Left renal cortex interstitium (tissue), 4 donors: Measurements from ENCODE around the gene WFIKKN2. TPM values are rescaled to one million over a fixed set of nuclear protein-coding genes. Genes with fewer than 3 reads are reported as not detected.
"Not testable (repeated sequence)": the region's sequence is repeated elsewhere in the genome, so short reads cannot be mapped to it uniquely, and the experiment has no call there.

ENCODE experiments used
- DNase-seq, 4 donors: peaks; one replicate each; pipeline ENCODE4 v3.0.0-alpha.2; 2013; ENCODE audit warnings: low read depth in 4 of 4, low spot score in 2 of 4, missing footprints in 1 of 4
- polyA plus RNA-seq, 4 donors: library from polyadenylated mRNA; unstranded; fragments of 120-200 nt; gene quantifications; one replicate each; pipeline ENCODE4 v1.2.1, GENCODE V29; 2013; ENCODE audit not compliant: insufficient read length in 4 of 4

WFIKKN2 gene
- polyA plus RNA-seq, 4 donors, result 0.74 to 2.3 (median 1.1) TPM

DNA sequence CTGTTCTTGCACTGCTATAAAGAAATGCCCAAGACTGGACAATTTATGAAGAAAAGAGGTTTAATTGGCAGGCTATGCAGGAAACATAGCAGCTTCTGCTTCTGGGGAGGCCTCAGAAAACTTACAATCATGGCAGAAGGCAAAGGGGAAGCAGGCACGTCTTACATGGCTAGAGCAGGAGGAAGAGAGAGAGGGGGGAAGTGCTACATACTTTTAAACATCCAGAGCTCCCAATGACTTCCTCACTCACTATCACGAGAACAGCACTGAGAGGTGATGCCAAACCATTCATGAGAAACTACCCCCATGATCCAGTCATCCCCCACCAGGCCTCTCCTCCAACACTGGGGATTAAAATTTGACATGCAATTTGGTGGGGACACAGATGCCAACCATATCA, 13.3 kb downstream of the WFIKKN2 start:
- no peak for DNase-seq

GRCh38 chr17:50850640-50851039, 15.3 kb downstream of the WFIKKN2 start:
- no peak for DNase-seq

- no peak for DNase-seq
These were observed 17.7 kb downstream of the WFIKKN2 start for GRCh38 chr17:50853015-50853615.

DNA sequence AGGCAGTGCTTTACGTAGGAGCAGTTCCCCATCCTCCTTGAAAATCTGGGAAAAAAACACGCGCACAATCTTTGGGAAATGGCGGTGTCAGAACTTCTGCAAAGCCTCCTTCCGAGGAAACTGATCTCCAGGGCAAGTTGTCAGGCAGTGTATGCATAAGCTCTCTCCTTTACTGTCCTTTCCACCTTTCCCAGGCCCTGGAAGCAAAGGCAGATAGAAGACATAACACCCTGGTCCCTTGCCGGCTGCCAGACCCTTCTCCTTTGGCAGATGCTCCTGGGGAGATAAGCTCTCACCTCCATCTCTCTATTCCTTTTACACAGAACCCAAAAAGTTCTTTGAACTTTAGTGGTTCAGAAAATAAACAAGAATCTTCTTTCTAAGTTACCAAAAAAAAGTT, 18.4 kb downstream of the WFIKKN2 start:
- no peak for DNase-seq

DNA sequence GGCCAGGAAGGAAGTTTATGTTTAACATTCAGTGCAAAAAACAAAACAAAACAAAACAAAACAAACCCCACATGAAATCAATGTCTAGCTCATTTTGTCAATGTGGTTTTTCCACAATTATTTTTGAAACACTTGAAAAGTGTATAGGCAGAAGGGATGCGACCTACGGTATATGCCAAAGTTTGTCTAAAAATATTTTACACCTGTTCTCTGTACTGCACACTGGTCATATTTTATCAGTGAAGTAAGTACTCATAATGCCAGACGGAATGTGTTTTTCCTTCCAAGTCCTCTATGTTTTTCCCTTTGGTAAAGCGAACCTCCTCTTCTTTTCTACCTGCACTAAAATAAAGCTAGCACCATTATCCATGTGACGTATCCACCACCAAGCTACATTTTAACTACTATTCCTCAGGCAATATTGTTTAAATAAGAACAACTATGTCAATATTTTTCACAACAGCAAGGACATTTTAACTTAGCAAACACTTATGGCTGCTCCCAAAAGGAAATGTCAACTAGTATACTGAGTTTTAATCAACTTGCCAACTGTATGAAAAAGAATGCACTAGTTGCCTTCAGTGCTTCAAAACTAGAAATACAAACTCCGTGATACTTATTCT, 20.4 kb downstream of the WFIKKN2 start:
- no peak for DNase-seq

- DNase-seq, result no peak
These were observed 21.0 kb downstream of the WFIKKN2 start for GRCh38 chr17:50856431-50856830.

DNA sequence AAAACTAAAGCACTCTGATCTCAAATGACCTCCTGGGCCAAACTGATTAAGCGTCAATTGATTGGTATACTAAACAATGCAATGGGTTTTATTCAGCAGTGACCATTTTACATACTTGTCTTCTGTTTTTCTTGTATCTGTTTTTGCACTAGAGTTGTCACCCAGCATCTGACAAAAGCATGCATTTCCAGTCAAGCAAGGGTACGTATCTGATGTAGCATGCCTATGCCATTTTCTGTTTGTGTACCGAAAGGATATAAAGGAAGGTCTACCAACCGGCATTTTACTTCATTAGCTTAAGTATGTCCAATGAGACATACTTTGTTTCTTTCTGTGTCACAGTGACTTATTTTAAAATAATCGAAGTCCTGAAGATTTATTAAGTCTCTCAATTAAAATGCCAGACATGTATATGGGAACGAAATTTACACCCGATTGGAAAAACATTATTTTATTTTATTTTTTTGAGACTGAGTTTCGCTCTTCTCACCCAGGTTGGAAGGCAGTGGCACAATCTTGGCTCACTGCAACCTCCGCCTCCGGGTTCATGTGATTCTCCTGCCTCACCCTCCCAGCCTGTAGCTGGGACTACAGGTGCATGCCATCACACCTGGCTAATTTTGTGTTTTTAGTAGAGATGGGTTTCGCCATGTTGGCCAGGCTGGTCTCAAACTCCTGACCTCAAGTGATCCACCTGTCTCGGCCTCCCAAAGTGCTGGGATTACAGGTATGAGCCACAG, 23.3 kb downstream of the WFIKKN2 start:
- DNase-seq, result no peak

- DNase-seq, result not testable (repeated sequence)
These were observed 24.3 kb downstream of the WFIKKN2 start for GRCh38 chr17:50859727-50860126.

GRCh38 chr17:50861334-50861676, 25.9 kb downstream of the WFIKKN2 start:
- DNase-seq, result no peak

GRCh38 chr17:50861822-50862528, 26.6 kb downstream of the WFIKKN2 start:
- DNase-seq, result no peak

DNA sequence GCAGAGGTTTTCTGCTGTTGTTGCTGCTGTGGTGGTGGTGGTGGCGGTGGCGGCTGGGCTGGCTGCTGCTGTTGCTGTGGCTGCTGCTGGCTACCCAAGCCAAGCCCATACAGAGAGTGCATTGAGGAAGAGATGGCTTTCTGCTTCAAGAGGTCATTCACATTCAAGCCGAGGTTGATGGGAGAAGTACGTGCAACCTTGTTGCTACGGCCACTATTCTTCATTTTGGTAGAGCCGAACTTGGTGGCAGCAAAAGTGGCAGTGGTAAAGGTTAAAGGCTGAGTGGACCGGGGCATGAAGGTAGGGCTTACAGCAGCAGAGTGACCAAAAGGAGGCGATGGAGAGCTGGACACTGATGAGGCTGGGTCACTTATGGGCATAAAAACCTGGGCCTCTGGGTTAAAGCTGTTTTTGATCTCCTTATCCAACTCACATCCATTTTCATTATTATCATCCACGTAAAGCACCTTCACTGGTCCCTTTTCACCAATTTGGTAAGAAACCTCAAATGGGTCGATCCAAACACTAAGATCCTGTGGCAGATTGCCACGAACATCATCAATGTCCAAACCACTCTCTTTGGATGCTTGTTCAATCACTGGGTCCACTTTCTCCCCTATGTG, 27.9 kb downstream of the WFIKKN2 start:
- no peak for DNase-seq

DNA sequence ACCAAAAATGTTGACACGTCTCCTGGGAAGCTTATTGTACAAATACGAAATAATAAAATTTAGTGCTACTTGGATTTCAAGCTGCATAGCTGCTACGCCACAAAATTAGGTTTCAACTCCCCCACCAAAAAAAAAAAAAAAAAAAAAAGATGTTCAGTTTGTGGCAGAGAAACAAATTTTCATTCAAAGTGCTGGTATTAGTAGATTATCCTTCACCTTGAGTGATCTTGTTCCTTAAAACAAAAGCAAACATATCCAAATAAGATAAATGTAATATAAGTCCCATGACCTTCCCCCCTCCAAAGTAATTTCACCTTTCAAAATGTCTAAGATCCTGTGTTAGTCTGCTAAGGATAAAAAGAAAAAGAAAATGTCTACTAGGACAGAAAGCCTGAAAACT, 28.5 kb downstream of the WFIKKN2 start:
- DNase-seq, result no peak

GRCh38 chr17:50864747-50865059, 29.3 kb downstream of the WFIKKN2 start:
- no peak for DNase-seq

DNA sequence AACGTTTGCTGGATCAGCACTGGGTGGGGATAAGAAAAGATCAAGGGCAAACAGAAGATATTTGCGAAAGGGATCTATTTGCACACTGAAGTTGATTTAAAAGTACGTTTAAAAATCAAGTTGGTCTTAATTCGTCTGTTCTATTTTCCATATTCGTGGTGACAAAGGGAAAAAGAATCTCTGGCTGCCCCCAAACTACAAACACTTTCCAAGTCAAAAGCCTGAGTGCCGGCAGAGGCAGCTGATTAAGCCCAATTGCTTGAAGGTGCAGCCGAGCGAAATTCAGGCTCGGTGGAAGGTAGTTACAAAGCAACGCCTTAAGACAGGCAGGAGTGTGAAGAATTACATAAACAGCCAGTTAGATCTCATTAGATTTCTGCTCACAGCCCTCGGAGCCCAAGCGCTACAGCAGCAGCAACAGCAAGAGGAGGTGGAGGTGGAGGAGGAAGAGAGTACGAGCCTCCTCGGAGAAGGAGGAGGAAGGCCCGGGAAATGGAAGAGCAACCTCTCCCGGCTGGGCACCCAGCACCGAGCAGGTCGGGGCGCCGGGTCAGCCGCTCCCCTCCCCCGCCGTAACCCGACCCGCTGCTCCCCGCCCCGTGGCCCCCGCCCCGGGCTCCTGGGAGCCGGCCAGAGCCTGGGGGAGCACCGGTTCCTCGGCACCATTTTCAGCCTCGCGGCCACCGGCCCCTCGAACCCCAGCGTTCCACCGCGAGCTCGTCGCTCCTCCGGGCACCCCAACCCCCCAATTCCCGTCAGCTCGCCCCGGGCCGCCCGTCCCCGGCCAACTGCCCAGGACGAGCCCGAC, 29.9 kb downstream of the WFIKKN2 start:
- peak; percentile 39 to 61 (median 48) for DNase-seq

- DNase-seq, result no peak
These were observed 30.5 kb downstream of the WFIKKN2 start for GRCh38 chr17:50865868-50866260.

DNA sequence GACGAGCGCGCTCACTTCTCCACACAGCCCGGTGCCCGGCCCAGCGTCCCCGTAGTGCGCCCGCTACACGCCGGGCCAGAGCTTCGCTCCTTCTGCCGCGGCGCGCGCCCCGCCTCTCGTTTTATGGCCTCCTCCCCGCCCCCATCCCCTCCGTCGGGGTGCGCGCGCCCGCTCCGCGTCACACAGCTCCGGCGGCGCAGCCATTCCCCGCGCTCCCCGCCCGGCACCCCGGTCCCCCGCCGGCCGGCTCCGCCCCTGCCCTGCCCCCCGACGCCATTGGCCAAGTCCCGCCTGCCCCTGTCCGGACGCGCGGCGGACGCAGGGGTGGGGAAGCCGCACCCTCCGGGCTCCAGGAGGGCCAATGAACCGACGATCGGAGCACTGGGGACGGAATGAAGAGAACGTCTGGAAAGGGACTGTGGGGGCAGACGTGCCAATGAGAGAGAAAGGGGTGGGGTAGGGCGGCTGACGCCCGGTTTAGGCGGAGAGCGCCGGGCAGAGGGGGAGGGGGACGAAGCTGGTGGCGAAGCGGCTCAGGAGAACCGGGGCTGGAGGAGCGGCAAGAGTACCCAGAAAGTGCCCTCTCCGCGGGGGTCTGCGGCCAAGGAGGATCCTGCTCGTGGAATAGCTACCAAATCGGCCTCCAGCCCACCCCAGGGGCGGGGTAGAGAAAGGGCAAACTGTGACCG, 31.0 kb downstream of the WFIKKN2 start, which contains the start of gene TOB1:
Gene TOB1, minus strand, starts transcription at position 94 of the 689 bp plus-strand sequence. CDS start 2,337 bp downstream, outside the sequence.
- DNase-seq, result peak; percentile 69 to 91 (median 88)

DNA sequence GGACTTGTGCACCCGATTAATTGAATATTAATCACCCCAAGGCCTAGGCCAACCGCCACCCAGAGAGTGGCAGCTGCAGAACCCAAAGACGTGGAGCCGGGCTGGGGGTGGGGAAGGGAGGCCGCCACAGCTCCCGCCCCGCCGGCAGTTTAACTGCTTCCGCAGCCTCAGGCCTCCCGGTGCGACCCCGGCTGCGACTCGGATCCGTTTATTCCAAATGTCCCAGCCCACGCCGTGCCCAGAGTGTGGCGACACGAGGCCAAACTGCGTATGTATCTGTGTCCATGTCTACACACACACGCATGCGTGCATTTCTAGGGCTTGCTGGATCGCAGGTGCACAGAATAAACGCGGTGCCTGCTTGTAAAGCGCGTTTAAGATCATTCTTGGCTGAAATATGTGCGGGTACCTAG, 31.6 kb downstream of the WFIKKN2 start:
- peak in 2 of 4 donors; percentile 56 to 92 for DNase-seq

GRCh38 chr17:50867363-50868139, 32.2 kb downstream of the WFIKKN2 start:
- DNase-seq, result peak; percentile 90 to 97 (median 93)

GRCh38 chr17:50868140-50868438, 32.7 kb downstream of the WFIKKN2 start:
- DNase-seq, result no peak
